DOHH2 (cell line): ENCODE data around the gene AGTPBP1.

Experiments used
- H3F3A ChIP-seq: fragments of 200-600 bp; sonication (generic), shearing (Covaris generic); 2 replicates; pipeline ENCODE4 v1.6.0; 2016; ENCODE audit warnings: antibody characterized with exemption, mild to moderate bottlenecking; ENCODE audit not compliant: control insufficient read depth, insufficient read depth
- H3K27ac ChIP-seq: fragments of 200-600 bp; sonication (generic); 2 replicates; pipeline ENCODE4 v1.5.1; 2014; ENCODE audit warnings: low read depth, mild to moderate bottlenecking, low read length, moderate library complexity
- H3K27me3 ChIP-seq: fragments of 200-600 bp; sonication (generic); 2 replicates; pipeline ENCODE4 v1.6.1; 2014; ENCODE audit warnings: mild to moderate bottlenecking, low read length, mixed read lengths; ENCODE audit not compliant: control insufficient read depth
- H3K36me3 ChIP-seq: fragments of 200-600 bp; sonication (generic); 2 replicates; pipeline ENCODE4 v1.6.1; 2014; ENCODE audit warnings: mild to moderate bottlenecking, low read length, moderate library complexity, mixed read lengths; ENCODE audit not compliant: control insufficient read depth
- H3K4me1 ChIP-seq: fragments of 200-600 bp; sonication (generic); 2 replicates; pipeline ENCODE4 v1.6.1; 2014; ENCODE audit warnings: mild to moderate bottlenecking, low read length, mixed read lengths; ENCODE audit not compliant: control insufficient read depth
- H3K4me2 ChIP-seq: fragments of 200-600 bp; sonication (generic); 2 replicates; pipeline ENCODE4 v1.6.0; 2014; ENCODE audit warnings: mild to moderate bottlenecking, low read length, moderate library complexity
- H3K4me3 ChIP-seq: fragments of 200-600 bp; sonication (generic); 2 replicates; pipeline ENCODE4 v1.5.1; 2014; ENCODE audit warnings: mild to moderate bottlenecking, low read length, mixed read lengths
- H3K79me2 ChIP-seq: fragments of 200-600 bp; sonication (generic); 2 replicates; pipeline ENCODE4 v1.6.1; 2014; ENCODE audit warnings: mild to moderate bottlenecking, low read length, mixed read lengths; ENCODE audit not compliant: control insufficient read depth
- H3K9me2 ChIP-seq: fragments of 200-600 bp; sonication (generic); replicated peaks from 2 replicates; pipeline ENCODE4 v1.6.1; 2014; ENCODE audit warnings: mild to moderate bottlenecking, low read length, mixed read lengths; ENCODE audit not compliant: control insufficient read depth
- H3K9me3 ChIP-seq: fragments of 200-600 bp; sonication (generic); 2 replicates; pipeline ENCODE4 v1.6.1; 2014; ENCODE audit warnings: antibody characterized with exemption, low read length, mixed read lengths; ENCODE audit not compliant: control insufficient read depth, insufficient read depth
- H4K20me1 ChIP-seq: fragments of 200-600 bp; sonication (generic); 2 replicates; pipeline ENCODE4 v1.6.0; 2014; ENCODE audit warnings: low read depth, mild to moderate bottlenecking, antibody characterized with exemption, low read length, moderate library complexity; ENCODE audit not compliant: control insufficient read depth, insufficient read depth
- CTCF ChIP-seq: fragments of 200-600 bp; sonication (generic); IDR thresholded peaks from one replicate; pipeline ENCODE4 v1.5.1; 2014; ENCODE audit warnings: antibody characterized with exemption, mild to moderate bottlenecking, low read depth, low read length; ENCODE audit not compliant: poor library complexity, severe bottlenecking
- EZH2phosphoT487 ChIP-seq: fragments of 200-600 bp; sonication (generic); IDR thresholded peaks from 2 replicates; pipeline ENCODE4 v1.6.1; 2017; ENCODE audit warnings: borderline replicate concordance, mild to moderate bottlenecking, antibody characterized with exemption, low read length, moderate library complexity, mixed read lengths

The AGTPBP1 gene

DNA sequence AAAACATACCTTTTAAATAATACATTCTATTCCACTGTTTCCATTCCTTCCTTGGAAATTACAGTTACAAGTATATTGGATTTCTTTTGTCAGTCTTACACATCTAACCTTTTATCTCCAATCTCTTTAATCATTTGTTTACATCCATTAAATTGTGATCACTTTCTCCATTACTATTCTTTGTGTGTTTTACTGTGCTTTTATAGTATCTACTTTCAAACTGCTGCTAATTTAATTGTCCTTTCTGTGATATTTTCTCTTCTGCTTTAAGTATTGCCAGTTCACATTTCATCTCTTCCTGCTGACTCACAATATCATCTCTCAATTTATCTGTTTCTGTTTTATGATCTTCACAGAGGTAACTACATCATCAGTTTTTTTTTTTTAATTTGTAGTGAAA, 39.6 kb downstream of the AGTPBP1 start:
- TF ChIP-seq CTCF (no peak), EZH2phosphoT487 (no peak)
- H3K27me3 ChIP-seq, result no peaks in the 10 kb centered on the region
- H3K4me2 ChIP-seq, result no peak overlapping the region
- H3K9me3 ChIP-seq, result no peaks in the 10 kb centered on the region
- H3K27ac ChIP-seq, result no peak overlapping the region
- no peaks in the 10 kb centered on the region for H4K20me1 ChIP-seq
- H3K9me2 ChIP-seq, result no peaks in the 10 kb centered on the region
- peaks cover 8% of the 10 kb centered on the region for H3K79me2 ChIP-seq
- no peaks in the 10 kb centered on the region for H3F3A ChIP-seq
- peaks cover 3% of the 10 kb centered on the region; the same call in 1 of the 2 replicates for H3K36me3 ChIP-seq
- no peaks in the 10 kb centered on the region for H3K4me1 ChIP-seq
- no peak overlapping the region for H3K4me3 ChIP-seq

GRCh38 chr9:85700330-85700729, 41.4 kb downstream of the AGTPBP1 start:
- TF ChIP-seq CTCF (no peak), EZH2phosphoT487 (no peak)
- no peak overlapping the region for H3K4me2 ChIP-seq
- no peak overlapping the region for H3K27ac ChIP-seq
- H3K27me3 ChIP-seq, result no peaks in the 10 kb centered on the region
- H3K4me3 ChIP-seq, result no peak overlapping the region
- H3K9me2 ChIP-seq, result no peaks in the 10 kb centered on the region
- H3K4me1 ChIP-seq, result no peaks in the 10 kb centered on the region
- no peaks in the 10 kb centered on the region for H3F3A ChIP-seq
- no peaks in the 10 kb centered on the region for H3K9me3 ChIP-seq
- H3K36me3 ChIP-seq, result peaks cover 3% of the 10 kb centered on the region; the same call in 1 of the 2 replicates
- H4K20me1 ChIP-seq, result no peaks in the 10 kb centered on the region
- H3K79me2 ChIP-seq, result peaks cover 15% of the 10 kb centered on the region

- Histone ChIP-seq H3F3A (no peaks in the 10 kb centered on the region), H3K4me2 (no peak overlapping the region), H3K27ac (no peak overlapping the region), H3K9me2 (no peaks in the 10 kb centered on the region), H3K9me3 (no peaks in the 10 kb centered on the region), H3K36me3 (peaks cover 6% of the 10 kb centered on the region; the same call in 1 of the 2 replicates), H3K4me3 (no peak overlapping the region), H4K20me1 (no peaks in the 10 kb centered on the region), H3K27me3 (no peaks in the 10 kb centered on the region), H3K4me1 (no peaks in the 10 kb centered on the region), H3K79me2 (no peaks in the 10 kb centered on the region; the same call in 1 of the 2 replicates)
- no peak for TF ChIP-seq CTCF
- no peak for TF ChIP-seq EZH2phosphoT487
Measured at GRCh38 chr9:85688361-85688760, 53.4 kb downstream of the AGTPBP1 start.

- Histone ChIP-seq H3K36me3 (peaks cover 8% of the 10 kb centered on the region), H3K4me2 (no peak overlapping the region)
Measured at GRCh38 chr9:85685081-85685480, 56.7 kb downstream of the AGTPBP1 start.

More at GRCh38 chr9:85685081-85685480, 56.7 kb downstream of the AGTPBP1 start:
- Histone ChIP-seq H3K9me2 (no peaks in the 10 kb centered on the region), H3K4me1 (no peaks in the 10 kb centered on the region), H3K27ac (no peak overlapping the region), H3K27me3 (no peaks in the 10 kb centered on the region), H3K9me3 (no peaks in the 10 kb centered on the region), H3K79me2 (no peaks in the 10 kb centered on the region; the same call in 1 of the 2 replicates), H3F3A (no peaks in the 10 kb centered on the region), H3K4me3 (no peak overlapping the region), H4K20me1 (no peaks in the 10 kb centered on the region)
- TF ChIP-seq EZH2phosphoT487, result no peak
- TF ChIP-seq CTCF, result no peak
